ENCODE measurements around the gene ZNF556. TPM values are rescaled to one million over a fixed set of nuclear protein-coding genes. Genes with fewer than 3 reads are reported as not detected.

ZNF556 gene
- total RNA-seq, 4 donors from 2014 or later, result not detected

- Histone ChIP-seq H3K4me3 (no peak overlapping the region), H3K27ac (no peak overlapping the region), H3K4me1 (no peaks in the 10 kb centered on the region), H3K27me3 (no peaks in the 10 kb centered on the region), H3K36me3 (peaks cover 36% of the 10 kb centered on the region), H3K9me3 (peaks cover 52% of the 10 kb centered on the region)
- WGBS, result 84% methylated on average over 5 of the region's 5 CpGs
- no peak for TF ChIP-seq EP300 (IDR thresholded peaks at IDR 0.05)
- TF ChIP-seq POLR2AphosphoS5 (IDR thresholded peaks at IDR 0.05), result no peak
- no peak for TF ChIP-seq CTCF (IDR thresholded peaks at IDR 0.05)
- no peak for TF ChIP-seq POLR2A (IDR thresholded peaks at IDR 0.05)
- no peak for DNase-seq (ENCODE audit: low spot score in 2 of 2)
These were observed 10.6 kb upstream of the ZNF556 start for GRCh38 chr19:2856457-2857050.

GRCh38 chr19:2858864-2859263 lies 8.3 kb upstream of the ZNF556 start:
- no peak for DNase-seq (ENCODE audit: low spot score in 2 of 2)
- Histone ChIP-seq H3K27ac (no peak overlapping the region), H3K27me3 (no peaks in the 10 kb centered on the region), H3K4me3 (no peak overlapping the region), H3K4me1 (no peaks in the 10 kb centered on the region), H3K36me3 (peaks cover 13% of the 10 kb centered on the region), H3K9me3 (peaks cover 34% of the 10 kb centered on the region)
- TF ChIP-seq POLR2A (IDR thresholded peaks at IDR 0.05), result no peak
- TF ChIP-seq POLR2AphosphoS5 (IDR thresholded peaks at IDR 0.05), result no peak
- TF ChIP-seq EP300 (IDR thresholded peaks at IDR 0.05), result no peak
- no peak for TF ChIP-seq CTCF (IDR thresholded peaks at IDR 0.05)
- 76% methylated on average over 27 of the region's 27 CpGs for WGBS

DNA sequence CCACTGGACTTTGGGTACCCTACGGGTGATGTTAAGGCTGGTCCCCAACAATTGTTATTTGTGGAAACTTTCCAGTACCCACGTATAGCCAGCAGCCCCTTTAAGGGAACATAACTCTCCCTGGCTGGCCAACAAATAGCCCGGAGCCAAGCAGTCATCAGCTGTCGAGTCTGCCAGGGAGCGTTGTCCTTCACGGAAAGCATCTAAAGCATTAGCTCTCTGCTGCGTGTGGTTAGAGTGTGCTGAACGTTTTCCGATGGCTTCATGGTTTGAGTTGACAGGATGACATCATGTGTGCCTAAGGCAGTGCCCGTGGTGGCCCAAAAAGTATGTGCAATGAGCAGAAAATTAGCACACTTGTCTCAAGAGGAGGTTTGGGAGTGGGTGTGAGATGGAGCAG lies 3.3 kb upstream of the ZNF556 start:
- no peaks in the 10 kb centered on the region for H3K4me1 ChIP-seq
- peaks cover 4% of the 10 kb centered on the region for H3K9me3 ChIP-seq
- no peaks in the 10 kb centered on the region for H3K36me3 ChIP-seq
- 58% methylated on average over 10 of the region's 10 CpGs for WGBS
- no peak overlapping the region for H3K27ac ChIP-seq
- no peak for DNase-seq (ENCODE audit: low spot score in 2 of 2)
- no peak overlapping the region for H3K4me3 ChIP-seq
- H3K27me3 ChIP-seq, result no peaks in the 10 kb centered on the region
- no peak for TF ChIP-seq EP300 (IDR thresholded peaks at IDR 0.05)
- TF ChIP-seq POLR2AphosphoS5 (IDR thresholded peaks at IDR 0.05), result no peak
- no peak for TF ChIP-seq CTCF (IDR thresholded peaks at IDR 0.05)
- TF ChIP-seq POLR2A (IDR thresholded peaks at IDR 0.05), result no peak

GRCh38 chr19:2865334-2866100 lies 1.6 kb upstream of the ZNF556 start:
- no peak overlapping the region for H3K4me3 ChIP-seq
- H3K27ac ChIP-seq, result no peak overlapping the region
- TF ChIP-seq CTCF (IDR thresholded peaks at IDR 0.05) (no peak), POLR2A (IDR thresholded peaks at IDR 0.05) (no peak), EP300 (IDR thresholded peaks at IDR 0.05) (no peak), POLR2AphosphoS5 (IDR thresholded peaks at IDR 0.05) (no peak)
- H3K27me3 ChIP-seq, result no peaks in the 10 kb centered on the region
- no peak for DNase-seq (ENCODE audit: low spot score in 2 of 2)
- 33% methylated on average over 12 of the region's 12 CpGs for WGBS
- no peaks in the 10 kb centered on the region for H3K36me3 ChIP-seq
- no peaks in the 10 kb centered on the region for H3K4me1 ChIP-seq
- H3K9me3 ChIP-seq, result no peaks in the 10 kb centered on the region

- H3K27me3 ChIP-seq, result no peaks in the 10 kb centered on the region
- no peaks in the 10 kb centered on the region for H3K36me3 ChIP-seq
- no peak for DNase-seq (ENCODE audit: low spot score in 2 of 2)
- H3K4me3 ChIP-seq, result no peak overlapping the region
- no peaks in the 10 kb centered on the region for H3K9me3 ChIP-seq
- TF ChIP-seq EP300 (IDR thresholded peaks at IDR 0.05) (no peak), POLR2AphosphoS5 (IDR thresholded peaks at IDR 0.05) (no peak), POLR2A (IDR thresholded peaks at IDR 0.05) (no peak), CTCF (IDR thresholded peaks at IDR 0.05) (no peak)
- H3K4me1 ChIP-seq, result no peaks in the 10 kb centered on the region
- WGBS, result 94% methylated on average over 6 of the region's 8 CpGs
- H3K27ac ChIP-seq, result no peak overlapping the region
These were observed 575 bp upstream of the ZNF556 start for GRCh38 chr19:2866495-2867024.

All from suprapubic skin (tissue), 4 donors.